Lung (tissue), 12 donors: ENCODE data around the gene GRIK1. TPM values are rescaled to one million over a fixed set of nuclear protein-coding genes. Genes with fewer than 3 reads are reported as not detected.

Source experiments
- ATAC-seq: fragments of 200-7000 bp; cut with Tn5 transposase; one replicate; pipeline ENCODE4 v1.9.1; 2020; ENCODE audit warnings: moderate number of reproducible peaks; ENCODE audit not compliant: insufficient read depth, low FRiP score
- DNase-seq, 3 donors: peaks; one replicate each; pipeline ENCODE4 v3.0.0-alpha.2; 2013 to 2017
- H3K27ac ChIP-seq, 2 donors: one replicate each; pipeline ENCODE4 v1.5.1; 2013; ENCODE audit warnings: mild to moderate bottlenecking in 2 of 2, moderate library complexity in 2 of 2, control low read depth in 1 of 2, inconsistent platforms in 1 of 2, low read depth in 1 of 2, low read length in 1 of 2
- H3K27me3 ChIP-seq, 3 donors: one replicate each; pipeline ENCODE4 v1.5.1; 2013; ENCODE audit warnings: low read length in 2 of 3; ENCODE audit not compliant: control insufficient read depth in 3 of 3, insufficient read depth in 3 of 3
- H3K36me3 ChIP-seq, 4 donors: one replicate each; pipeline ENCODE4 v1.5.1; 2013; ENCODE audit warnings: low read length in 4 of 4, mild to moderate bottlenecking in 1 of 4, moderate library complexity in 1 of 4; ENCODE audit not compliant: control insufficient read depth in 4 of 4, insufficient read depth in 4 of 4
- H3K4me1 ChIP-seq, 5 donors: one replicate each; pipeline ENCODE4 v1.5.1; 2013; ENCODE audit warnings: low read length in 5 of 5, mild to moderate bottlenecking in 2 of 5, moderate library complexity in 1 of 5; ENCODE audit not compliant: control insufficient read depth in 5 of 5, insufficient read depth in 5 of 5
- H3K4me3 ChIP-seq: one replicate; pipeline ENCODE4 v1.5.1; 2013; ENCODE audit warnings: mild to moderate bottlenecking, control low read depth, moderate library complexity
- H3K9ac ChIP-seq, 2 donors: one replicate each; pipeline ENCODE4 v1.5.1; 2013; ENCODE audit warnings: low read length in 2 of 2, control low read depth in 1 of 2; ENCODE audit not compliant: insufficient read depth in 1 of 2
- H3K9me3 ChIP-seq, 4 donors: one replicate each; pipeline ENCODE4 v1.5.1; 2013; ENCODE audit warnings: low read length in 3 of 4, mild to moderate bottlenecking in 1 of 4, moderate library complexity in 1 of 4; ENCODE audit not compliant: control insufficient read depth in 4 of 4, insufficient read depth in 3 of 4
- WGBS, 2 donors: extraction: QIAGEN DNeasy Blood & Tissue Kit; methylation state at CpG; one replicate each; pipeline ENCODE4 v1.1.7; 2013; 5-methylcytosine and 5-hydroxymethylcytosine counted together
- polyA plus RNA-seq, 2 donors: library from polyadenylated mRNA; stranded (reverse); fragments of 200-250 nt; gene quantifications; one replicate each; pipeline ENCODE4 v1.2.1, GENCODE V29; 2013
- total RNA-seq, 2 donors: library from RNA; depleted of rRNA in 1 of 2; stranded (reverse); fragments of >200 nt in 1 of 2; gene quantifications; one replicate each; pipeline ENCODE4 v1.2.1, GENCODE V29; 2014 to 2021
- TF ChIP-seq, protein P1 (sequence below): IDR thresholded peaks from 2 replicates; pipeline ENCODE4 v1.5.1; 2012; ENCODE audit warnings: mild to moderate bottlenecking; ENCODE audit errors: control extremely low read depth, extremely low read depth
- donor health status: control.
- donor health status: control.
- donor health status: Bipolar disorder and iron deficiency.
- donor health status: healthy.
- donor health status: DM: yes; HTN: yes; CAD: no.

The GRIK1 gene
- total and polyA plus RNA-seq, 4 donors: 0.26 TPM; not detected in 3

DNA sequence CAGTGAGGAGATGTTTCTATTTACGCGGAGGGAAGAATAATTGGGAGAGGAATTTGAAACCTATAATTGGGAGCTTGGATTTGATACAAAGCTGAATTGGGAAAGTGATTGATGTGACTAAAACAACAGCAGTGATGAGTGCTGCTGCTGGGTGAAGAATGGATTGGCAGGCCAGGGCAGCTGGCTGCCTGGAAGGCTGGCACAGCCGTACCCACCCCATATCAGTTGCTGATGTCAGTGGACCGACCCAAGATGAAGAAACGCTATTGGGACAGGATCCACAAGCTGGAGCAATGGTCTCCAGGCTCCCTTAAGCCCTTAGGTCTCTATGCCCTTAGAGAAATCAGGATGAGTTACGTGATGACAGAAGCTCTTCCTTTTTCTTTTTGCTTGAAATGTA, 47.4 kb downstream of the GRIK1 start:
- ATAC-seq: no peak
- no peak overlapping the region for H3K27ac ChIP-seq
- H3K27me3 ChIP-seq: no peaks in the 10 kb centered on the region
- WGBS, 2 donors: 89 to 93% methylated on average over 6 of the region's 6 CpGs
- DNase-seq: no peak
- no peaks in the 10 kb centered on the region for H3K4me1 ChIP-seq
- peaks cover 0 to 2% (median 0%) of the 10 kb centered on the region in 4 donors for H3K9me3 ChIP-seq
- no peak overlapping the region for H3K4me3 ChIP-seq
- no peaks in the 10 kb centered on the region for H3K36me3 ChIP-seq
- H3K9ac ChIP-seq: no peak overlapping the region
- TF ChIP-seq, protein P1, sequence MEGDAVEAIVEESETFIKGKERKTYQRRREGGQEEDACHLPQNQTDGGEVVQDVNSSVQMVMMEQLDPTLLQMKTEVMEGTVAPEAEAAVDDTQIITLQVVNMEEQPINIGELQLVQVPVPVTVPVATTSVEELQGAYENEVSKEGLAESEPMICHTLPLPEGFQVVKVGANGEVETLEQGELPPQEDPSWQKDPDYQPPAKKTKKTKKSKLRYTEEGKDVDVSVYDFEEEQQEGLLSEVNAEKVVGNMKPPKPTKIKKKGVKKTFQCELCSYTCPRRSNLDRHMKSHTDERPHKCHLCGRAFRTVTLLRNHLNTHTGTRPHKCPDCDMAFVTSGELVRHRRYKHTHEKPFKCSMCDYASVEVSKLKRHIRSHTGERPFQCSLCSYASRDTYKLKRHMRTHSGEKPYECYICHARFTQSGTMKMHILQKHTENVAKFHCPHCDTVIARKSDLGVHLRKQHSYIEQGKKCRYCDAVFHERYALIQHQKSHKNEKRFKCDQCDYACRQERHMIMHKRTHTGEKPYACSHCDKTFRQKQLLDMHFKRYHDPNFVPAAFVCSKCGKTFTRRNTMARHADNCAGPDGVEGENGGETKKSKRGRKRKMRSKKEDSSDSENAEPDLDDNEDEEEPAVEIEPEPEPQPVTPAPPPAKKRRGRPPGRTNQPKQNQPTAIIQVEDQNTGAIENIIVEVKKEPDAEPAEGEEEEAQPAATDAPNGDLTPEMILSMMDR: no peak

GRCh38 chr21:29888437-29888836, 51.4 kb downstream of the GRIK1 start:
- ATAC-seq (no peak), DNase-seq (no peak)
- TF ChIP-seq, protein P1: no peak
- H3K9me3 ChIP-seq: no peaks in the 10 kb centered on the region
- no peaks in the 10 kb centered on the region for H3K4me1 ChIP-seq
- H3K27me3 ChIP-seq: no peaks in the 10 kb centered on the region
- H3K36me3 ChIP-seq: no peaks in the 10 kb centered on the region
- H3K27ac ChIP-seq: no peak overlapping the region
- WGBS, 2 donors: 60 to 75% methylated on average over 2 of the region's 2 CpGs
- H3K4me3 ChIP-seq: no peak overlapping the region
- H3K9ac ChIP-seq: no peak overlapping the region

GRCh38 chr21:29887313-29888009, 52.3 kb downstream of the GRIK1 start:
- DNase-seq (no peak), ATAC-seq (no peak)
- H3K27me3 ChIP-seq: no peaks in the 10 kb centered on the region
- no peaks in the 10 kb centered on the region for H3K9me3 ChIP-seq
- H3K4me1 ChIP-seq: no peaks in the 10 kb centered on the region
- no peak overlapping the region for H3K4me3 ChIP-seq
- H3K9ac ChIP-seq: no peak overlapping the region
- TF ChIP-seq, protein P1: no peak
- H3K27ac ChIP-seq: no peak overlapping the region
- H3K36me3 ChIP-seq: no peaks in the 10 kb centered on the region

GRCh38 chr21:29885491-29885890, 54.3 kb downstream of the GRIK1 start:
- no peak overlapping the region for H3K27ac ChIP-seq
- H3K9me3 ChIP-seq: no peaks in the 10 kb centered on the region
- H3K36me3 ChIP-seq: no peaks in the 10 kb centered on the region
- DNase-seq (no peak), ATAC-seq (no peak)
- TF ChIP-seq, protein P1: no peak
- 40 to 65% methylated on average over 1 of the region's 1 CpG for WGBS, 2 donors
- no peaks in the 10 kb centered on the region for H3K4me1 ChIP-seq
- no peak overlapping the region for H3K9ac ChIP-seq
- H3K27me3 ChIP-seq: no peaks in the 10 kb centered on the region
- H3K4me3 ChIP-seq: no peak overlapping the region
